Measurements from ENCODE around the gene SLC12A8.

DNA sequence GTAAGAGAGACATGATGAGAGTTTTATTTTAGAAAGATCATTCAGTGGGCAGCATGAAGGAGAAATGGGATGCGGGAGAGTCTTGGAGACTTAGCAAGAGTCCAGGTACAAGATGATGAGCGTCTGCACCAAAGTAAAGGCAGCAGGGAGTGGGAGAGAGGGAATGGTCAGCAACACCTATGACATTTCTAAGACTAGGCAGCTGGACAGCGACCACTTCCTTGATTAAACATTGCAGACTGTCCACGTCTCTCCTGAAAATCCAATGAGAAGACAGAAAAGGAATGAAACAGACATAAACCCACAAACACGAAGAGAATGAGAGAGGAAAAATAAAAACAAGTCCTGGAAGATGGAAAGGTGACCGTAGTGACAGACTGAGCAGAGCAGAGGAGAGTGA lies 110.1 kb downstream of the SLC12A8 start:
- TF ChIP-seq POLR2A (IDR thresholded peaks at IDR 0.05): no peak
- TF ChIP-seq, protein P1, sequence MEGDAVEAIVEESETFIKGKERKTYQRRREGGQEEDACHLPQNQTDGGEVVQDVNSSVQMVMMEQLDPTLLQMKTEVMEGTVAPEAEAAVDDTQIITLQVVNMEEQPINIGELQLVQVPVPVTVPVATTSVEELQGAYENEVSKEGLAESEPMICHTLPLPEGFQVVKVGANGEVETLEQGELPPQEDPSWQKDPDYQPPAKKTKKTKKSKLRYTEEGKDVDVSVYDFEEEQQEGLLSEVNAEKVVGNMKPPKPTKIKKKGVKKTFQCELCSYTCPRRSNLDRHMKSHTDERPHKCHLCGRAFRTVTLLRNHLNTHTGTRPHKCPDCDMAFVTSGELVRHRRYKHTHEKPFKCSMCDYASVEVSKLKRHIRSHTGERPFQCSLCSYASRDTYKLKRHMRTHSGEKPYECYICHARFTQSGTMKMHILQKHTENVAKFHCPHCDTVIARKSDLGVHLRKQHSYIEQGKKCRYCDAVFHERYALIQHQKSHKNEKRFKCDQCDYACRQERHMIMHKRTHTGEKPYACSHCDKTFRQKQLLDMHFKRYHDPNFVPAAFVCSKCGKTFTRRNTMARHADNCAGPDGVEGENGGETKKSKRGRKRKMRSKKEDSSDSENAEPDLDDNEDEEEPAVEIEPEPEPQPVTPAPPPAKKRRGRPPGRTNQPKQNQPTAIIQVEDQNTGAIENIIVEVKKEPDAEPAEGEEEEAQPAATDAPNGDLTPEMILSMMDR (IDR thresholded peaks at IDR 0.05): no peak
